ENCODE measurements around the gene PARP8. TPM values are rescaled to one million over a fixed set of nuclear protein-coding genes. Genes with fewer than 3 reads are reported as not detected.

PARP8 gene
- total RNA-seq, 6 donors from 2014 or later = 33.3 to 64.1 (median 34.6) TPM

DNA sequence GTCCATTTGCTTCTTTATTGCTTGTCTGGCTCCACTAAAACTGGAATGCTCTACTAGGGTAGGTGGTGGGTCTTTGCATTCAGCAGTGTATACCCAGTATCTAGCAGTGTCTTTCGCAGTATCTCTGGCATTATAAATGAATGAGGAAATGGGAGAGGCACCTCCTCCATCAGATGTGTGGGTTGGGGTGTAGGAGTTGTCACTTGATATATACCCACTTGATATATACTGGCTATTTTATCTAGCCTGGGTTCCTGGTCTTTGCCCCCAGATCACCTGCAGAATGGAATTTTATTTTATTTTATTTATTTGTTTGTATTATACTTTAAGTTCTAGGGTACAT lies 208.5 kb downstream of the PARP8 start:
- Histone ChIP-seq H3K9me3 (no peaks in the 10 kb centered on the region), H3K4me1 (peaks cover 0 to 6% (median 0%) of the 10 kb centered on the region in 4 donors), H3K36me3 (no peaks in the 10 kb centered on the region), H3K27ac (no peak overlapping the region), H3K4me3 (no peak overlapping the region), H3K27me3 (no peaks in the 10 kb centered on the region)
- 71 to 80% methylated on average over 1 of the region's 1 CpG for WGBS, 2 donors
- no peak for TF ChIP-seq EP300 (IDR thresholded peaks at IDR 0.05)
- TF ChIP-seq POLR2AphosphoS5 (IDR thresholded peaks at IDR 0.05) = no peak
- TF ChIP-seq POLR2A (IDR thresholded peaks at IDR 0.05) = no peak
- TF ChIP-seq, protein P1, sequence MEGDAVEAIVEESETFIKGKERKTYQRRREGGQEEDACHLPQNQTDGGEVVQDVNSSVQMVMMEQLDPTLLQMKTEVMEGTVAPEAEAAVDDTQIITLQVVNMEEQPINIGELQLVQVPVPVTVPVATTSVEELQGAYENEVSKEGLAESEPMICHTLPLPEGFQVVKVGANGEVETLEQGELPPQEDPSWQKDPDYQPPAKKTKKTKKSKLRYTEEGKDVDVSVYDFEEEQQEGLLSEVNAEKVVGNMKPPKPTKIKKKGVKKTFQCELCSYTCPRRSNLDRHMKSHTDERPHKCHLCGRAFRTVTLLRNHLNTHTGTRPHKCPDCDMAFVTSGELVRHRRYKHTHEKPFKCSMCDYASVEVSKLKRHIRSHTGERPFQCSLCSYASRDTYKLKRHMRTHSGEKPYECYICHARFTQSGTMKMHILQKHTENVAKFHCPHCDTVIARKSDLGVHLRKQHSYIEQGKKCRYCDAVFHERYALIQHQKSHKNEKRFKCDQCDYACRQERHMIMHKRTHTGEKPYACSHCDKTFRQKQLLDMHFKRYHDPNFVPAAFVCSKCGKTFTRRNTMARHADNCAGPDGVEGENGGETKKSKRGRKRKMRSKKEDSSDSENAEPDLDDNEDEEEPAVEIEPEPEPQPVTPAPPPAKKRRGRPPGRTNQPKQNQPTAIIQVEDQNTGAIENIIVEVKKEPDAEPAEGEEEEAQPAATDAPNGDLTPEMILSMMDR (IDR thresholded peaks at IDR 0.05) = no peak
- no peak for DNase-seq
- peak in 1 of 2 donors; percentile 51 for ATAC-seq (ENCODE audit: low FRiP score in 2 of 2)

DNA sequence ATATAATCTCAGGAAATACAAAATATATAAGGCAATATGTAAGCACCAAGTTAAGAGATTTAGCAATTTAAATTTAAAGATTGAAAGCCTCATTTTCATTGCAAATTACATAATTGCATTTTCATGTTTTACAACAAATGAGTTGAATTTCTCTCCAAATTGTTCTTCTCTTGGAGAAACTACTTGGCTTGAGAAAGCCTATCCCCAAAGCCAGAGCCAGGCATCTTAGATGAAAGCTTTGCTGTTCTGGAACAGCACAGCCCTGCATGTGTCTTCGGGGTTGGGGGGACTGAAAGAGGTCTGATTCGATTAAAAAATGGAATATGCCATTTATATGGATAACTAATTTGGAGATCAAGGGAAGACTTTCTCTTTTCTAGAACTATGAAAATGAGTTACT lies 212.0 kb downstream of the PARP8 start:
- Histone ChIP-seq H3K27me3 (no peaks in the 10 kb centered on the region), H3K27ac (no peak overlapping the region), H3K36me3 (no peaks in the 10 kb centered on the region), H3K9me3 (no peaks in the 10 kb centered on the region), H3K4me1 (peaks cover 0 to 8% (median 0%) of the 10 kb centered on the region in 4 donors), H3K4me3 (no peak overlapping the region)
- no peak for ATAC-seq (ENCODE audit: low FRiP score in 2 of 2)
- TF ChIP-seq, protein P1 (IDR thresholded peaks at IDR 0.05) = no peak
- TF ChIP-seq EP300 (IDR thresholded peaks at IDR 0.05) (no peak), POLR2AphosphoS5 (IDR thresholded peaks at IDR 0.05) (no peak), POLR2A (IDR thresholded peaks at IDR 0.05) (no peak)
- DNase-seq = no peak
- 92 to 96% methylated on average over 2 of the region's 2 CpGs for WGBS, 2 donors

DNA sequence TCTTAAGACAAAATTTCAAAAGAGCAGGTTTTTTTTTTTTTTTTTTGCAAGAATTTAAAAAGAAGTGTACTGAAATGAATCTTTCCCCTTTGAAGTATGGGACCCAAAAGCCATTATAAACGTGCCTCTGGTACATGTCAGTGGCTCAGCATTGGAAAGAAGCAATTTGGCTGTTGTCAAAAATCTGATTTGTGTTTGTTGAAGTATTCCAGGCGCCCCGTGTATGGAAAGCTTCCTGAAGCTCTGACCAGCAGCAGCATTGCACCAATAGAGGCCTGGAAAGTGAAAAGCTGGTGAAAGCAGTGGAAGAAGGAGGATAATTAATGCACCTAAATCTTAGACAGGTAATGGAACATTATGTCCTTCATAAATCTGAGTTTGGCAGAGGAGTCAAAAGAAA lies 215.0 kb downstream of the PARP8 start:
- Histone ChIP-seq H3K9me3 (no peaks in the 10 kb centered on the region), H3K27me3 (no peaks in the 10 kb centered on the region), H3K27ac (no peak overlapping the region), H3K4me3 (no peak overlapping the region), H3K4me1 (peaks cover 0 to 8% (median 0%) of the 10 kb centered on the region in 4 donors), H3K36me3 (no peaks in the 10 kb centered on the region)
- TF ChIP-seq POLR2A (IDR thresholded peaks at IDR 0.05) (no peak), POLR2AphosphoS5 (IDR thresholded peaks at IDR 0.05) (no peak), EP300 (IDR thresholded peaks at IDR 0.05) (no peak)
- TF ChIP-seq, protein P1 (IDR thresholded peaks at IDR 0.05) = no peak
- DNase-seq (no peak), ATAC-seq (ENCODE audit: low FRiP score in 2 of 2) (no peak)
- 55 to 58% methylated on average over 3 of the region's 3 CpGs for WGBS, 2 donors

DNA sequence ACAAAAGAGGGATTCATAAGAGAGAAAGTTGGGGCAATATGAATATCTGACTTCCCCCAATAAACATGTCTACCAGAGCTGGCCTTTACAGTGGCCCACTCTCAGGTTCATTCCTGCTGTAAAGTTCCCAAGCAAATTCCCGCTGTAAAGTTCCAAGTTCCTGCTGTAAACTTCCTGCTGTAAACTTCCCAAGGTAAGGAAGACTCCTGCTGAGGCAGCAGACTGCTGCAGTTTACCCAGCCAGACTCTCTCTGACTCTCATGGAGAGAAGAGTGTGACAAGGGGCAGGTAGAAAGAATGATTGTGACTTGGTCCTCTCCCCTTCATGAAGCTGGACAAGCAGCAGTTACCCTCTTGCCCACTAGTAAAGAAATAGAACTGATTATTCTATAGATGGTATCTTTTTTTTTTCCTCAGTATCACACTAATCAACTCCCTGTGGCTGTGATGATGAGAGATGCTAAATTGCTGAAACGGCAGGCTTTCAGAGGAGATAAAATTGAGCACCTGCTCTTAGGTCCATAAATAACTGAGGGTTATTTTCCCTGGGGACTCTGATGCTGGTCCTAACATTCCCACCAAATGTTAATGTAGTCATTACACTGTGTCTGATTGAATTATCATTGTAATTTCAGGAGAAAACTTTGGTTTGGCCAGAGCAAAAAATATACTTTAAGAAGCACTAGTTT lies 220.4 kb downstream of the PARP8 start:
- no peak overlapping the region for H3K27ac ChIP-seq
- no peaks in the 10 kb centered on the region for H3K4me1 ChIP-seq
- H3K4me3 ChIP-seq = no peak overlapping the region
- no peaks in the 10 kb centered on the region for H3K27me3 ChIP-seq
- no peaks in the 10 kb centered on the region for H3K36me3 ChIP-seq
- DNase-seq (no peak), ATAC-seq (ENCODE audit: low FRiP score in 2 of 2) (no peak)
- no peaks in the 10 kb centered on the region for H3K9me3 ChIP-seq
- WGBS, 2 donors = 46 to 52% methylated on average over 2 of the region's 2 CpGs
- TF ChIP-seq POLR2A (IDR thresholded peaks at IDR 0.05) = no peak
- TF ChIP-seq, protein P1 (IDR thresholded peaks at IDR 0.05) = no peak
- TF ChIP-seq POLR2AphosphoS5 (IDR thresholded peaks at IDR 0.05) = no peak
- TF ChIP-seq EP300 (IDR thresholded peaks at IDR 0.05) = no peak

All from upper lobe of left lung (tissue), 6 donors.